BLaER1 treated with 17β-estradiol and CSF1 and Interleukin-3, amounts not matched to agents 10 nM and 100 nM (cell line): ENCODE results near the gene ITGA2.

Experiments used
- H3K27ac ChIP-seq, 11 experiments: shearing (Covaris generic); formaldehyde crosslinking; 2 replicates each; pipeline ENCODE4 v1.8.1; 2022
- H3K27me3 ChIP-seq, 11 experiments: shearing (Covaris generic); formaldehyde crosslinking; 2 replicates each; pipeline ENCODE4 v1.8.1; 2022
- H3K36me3 ChIP-seq, 11 experiments: shearing (Covaris generic); formaldehyde crosslinking; 2 replicates each; pipeline ENCODE4 v1.8.1; 2022
- H3K4me1 ChIP-seq, 10 experiments: shearing (Covaris generic); formaldehyde crosslinking; 2 replicates each; pipeline ENCODE4 v1.8.1; 2022
- H3K4me2 ChIP-seq, 11 experiments: shearing (Covaris generic); formaldehyde crosslinking; 2 replicates each; pipeline ENCODE4 v1.8.1; 2022
- H3K4me3 ChIP-seq, 10 experiments: shearing (Covaris generic); formaldehyde crosslinking; 2 replicates each; pipeline ENCODE4 v1.8.1; 2022
- H3K9ac ChIP-seq, 11 experiments: shearing (Covaris generic); formaldehyde crosslinking; 2 replicates each; pipeline ENCODE4 v1.8.1; 2022
- H3K9me3 ChIP-seq, 11 experiments: shearing (Covaris generic); formaldehyde crosslinking; replicated peaks in 1 of 11; 2 replicates each; pipeline ENCODE4 v1.8.1; 2022
- H4K20me1 ChIP-seq, 11 experiments: shearing (Covaris generic); formaldehyde crosslinking; 2 replicates each; pipeline ENCODE4 v1.8.1; 2022
- Cebpa-rat ChIP-seq, 11 experiments: shearing (Covaris generic); IDR thresholded peaks; 2 replicates each; pipeline ENCODE4 v1.8.1; 2022

ITGA2 gene

DNA sequence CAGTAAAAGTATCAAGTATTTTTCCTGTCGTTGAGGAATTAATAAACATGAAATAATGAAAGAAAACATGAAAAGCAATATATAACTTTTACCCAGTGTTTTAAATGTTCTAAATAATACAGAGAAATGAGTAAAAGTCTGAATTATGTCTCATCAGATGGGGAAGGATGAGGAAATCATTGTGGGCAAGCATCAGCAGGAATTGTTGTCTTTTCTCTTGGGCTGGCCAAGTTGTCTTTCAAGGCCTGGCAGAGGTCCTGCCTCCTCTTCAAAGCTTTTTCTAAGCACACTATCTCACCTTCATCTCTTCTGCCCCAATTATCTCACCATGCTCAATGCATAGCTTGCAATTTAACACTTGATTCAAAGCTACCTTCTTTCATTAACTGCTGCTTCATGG, 78.5 kb downstream of the ITGA2 start:
- H3K9ac ChIP-seq: no peak overlapping the region
- no peak overlapping the region for H3K4me2 ChIP-seq
- H3K36me3 ChIP-seq: peaks cover 0 to 4% (median 0%) of the 10 kb centered on the region in 11 experiments; a peak in 1 of 22 replicates
- no peak for TF ChIP-seq Cebpa-rat (IDR thresholded peaks at IDR 0.05)
- H3K4me1 ChIP-seq: peaks cover 0 to 6% (median 0%) of the 10 kb centered on the region in 10 experiments; a peak in 5 of 20 replicates
- H3K4me3 ChIP-seq: no peak overlapping the region
- H3K9me3 ChIP-seq: no peaks in the 10 kb centered on the region
- no peaks in the 10 kb centered on the region for H3K27me3 ChIP-seq
- H3K27ac ChIP-seq: no peak overlapping the region
- no peaks in the 10 kb centered on the region for H4K20me1 ChIP-seq

DNA sequence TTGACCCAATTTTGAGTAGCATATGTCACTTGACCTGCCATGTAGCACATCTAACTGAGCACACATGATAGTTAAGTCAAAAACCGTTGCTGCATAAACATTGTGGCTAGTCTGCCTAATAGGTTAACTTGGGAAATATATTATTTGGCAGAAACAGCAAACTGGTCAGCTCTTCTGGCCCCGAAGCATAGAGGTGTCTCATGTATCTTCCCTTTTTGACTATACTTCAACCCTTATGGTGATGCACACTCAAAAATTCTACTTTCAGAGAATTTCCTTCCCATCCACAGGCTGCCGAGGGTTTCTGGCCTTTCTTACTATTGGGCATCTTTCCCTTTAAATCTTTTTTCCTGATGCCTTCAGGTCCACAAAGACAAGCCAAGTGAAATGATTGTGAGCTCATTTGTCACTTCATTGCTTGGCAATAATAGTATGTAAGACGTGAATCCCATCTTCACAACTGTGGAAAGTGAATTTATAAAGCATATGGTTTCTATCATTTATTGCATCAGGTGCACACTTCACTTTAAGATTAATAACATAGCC, 79.2 kb downstream of the ITGA2 start:
- H3K9me3 ChIP-seq: no peaks in the 10 kb centered on the region
- no peaks in the 10 kb centered on the region for H4K20me1 ChIP-seq
- H3K27me3 ChIP-seq: no peaks in the 10 kb centered on the region
- no peak overlapping the region for H3K4me2 ChIP-seq
- TF ChIP-seq Cebpa-rat (IDR thresholded peaks at IDR 0.05): no peak
- H3K27ac ChIP-seq: no peak overlapping the region
- no peak overlapping the region for H3K4me3 ChIP-seq
- H3K36me3 ChIP-seq: peaks cover 0 to 4% (median 0%) of the 10 kb centered on the region in 11 experiments; a peak in 2 of 22 replicates
- H3K4me1 ChIP-seq: peaks cover 0 to 4% (median 0%) of the 10 kb centered on the region in 10 experiments; a peak in 5 of 20 replicates
- H3K9ac ChIP-seq: no peak overlapping the region

DNA sequence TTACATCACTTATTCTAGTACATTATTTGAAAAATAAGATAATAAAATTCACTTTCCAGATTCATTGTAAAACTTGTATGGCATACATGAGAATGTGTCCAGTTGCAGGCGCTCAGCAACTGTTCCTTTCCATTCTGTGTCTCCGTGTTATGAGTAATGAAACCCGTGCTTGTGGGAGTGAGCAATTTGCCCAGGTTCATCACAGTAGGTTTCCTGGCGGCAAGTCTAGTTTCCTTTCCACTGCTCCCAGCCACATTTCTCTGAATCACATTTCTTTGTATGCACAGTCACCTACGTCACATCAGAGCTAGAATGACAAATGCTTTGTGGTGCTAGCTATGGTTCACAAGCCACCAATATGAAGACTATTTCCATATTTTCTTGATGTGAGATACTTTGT, 80.5 kb downstream of the ITGA2 start:
- TF ChIP-seq Cebpa-rat (IDR thresholded peaks at IDR 0.05): no peak

GRCh38 chr5:53071298-53071697, 82.1 kb downstream of the ITGA2 start:
- no peak overlapping the region for H3K4me3 ChIP-seq
- no peak overlapping the region for H3K27ac ChIP-seq
- TF ChIP-seq Cebpa-rat (IDR thresholded peaks at IDR 0.05): no peak
- H3K9ac ChIP-seq: no peak overlapping the region
- H3K9me3 ChIP-seq: no peaks in the 10 kb centered on the region
- H3K4me1 ChIP-seq: no peaks in the 10 kb centered on the region
- H4K20me1 ChIP-seq: no peaks in the 10 kb centered on the region
- no peaks in the 10 kb centered on the region for H3K27me3 ChIP-seq
- H3K4me2 ChIP-seq: no peak overlapping the region
- H3K36me3 ChIP-seq: peaks cover 0 to 28% (median 0%) of the 10 kb centered on the region in 11 experiments; a peak in 5 of 22 replicates

More for the DNA sequence above, 80.5 kb downstream of the ITGA2 start:
- Histone ChIP-seq H3K27me3 (no peaks in the 10 kb centered on the region), H4K20me1 (no peaks in the 10 kb centered on the region), H3K4me1 (peaks cover 0 to 3% (median 0%) of the 10 kb centered on the region in 10 experiments; a peak in 1 of 20 replicates), H3K36me3 (peaks cover 0 to 12% (median 0%) of the 10 kb centered on the region in 11 experiments; a peak in 3 of 22 replicates), H3K9ac (no peak overlapping the region), H3K9me3 (no peaks in the 10 kb centered on the region), H3K4me3 (no peak overlapping the region), H3K27ac (no peak overlapping the region), H3K4me2 (no peak overlapping the region)

GRCh38 chr5:53071738-53072137, 82.6 kb downstream of the ITGA2 start:
- no peaks in the 10 kb centered on the region for H3K9me3 ChIP-seq
- H3K27me3 ChIP-seq: no peaks in the 10 kb centered on the region
- no peaks in the 10 kb centered on the region for H4K20me1 ChIP-seq
- no peak overlapping the region for H3K27ac ChIP-seq
- no peak overlapping the region for H3K9ac ChIP-seq
- no peak overlapping the region for H3K4me2 ChIP-seq
- no peak for TF ChIP-seq Cebpa-rat (IDR thresholded peaks at IDR 0.05)
- no peaks in the 10 kb centered on the region for H3K4me1 ChIP-seq
- peaks cover 0 to 28% (median 0%) of the 10 kb centered on the region in 11 experiments; a peak in 5 of 22 replicates for H3K36me3 ChIP-seq
- H3K4me3 ChIP-seq: no peak overlapping the region

- H3K27me3 ChIP-seq: no peaks in the 10 kb centered on the region
- no peak for TF ChIP-seq Cebpa-rat (IDR thresholded peaks at IDR 0.05)
- H3K4me1 ChIP-seq: no peaks in the 10 kb centered on the region
- H3K9me3 ChIP-seq: no peaks in the 10 kb centered on the region
- H3K4me2 ChIP-seq: no peak overlapping the region
- peaks cover 0 to 34% (median 0%) of the 10 kb centered on the region in 11 experiments; a peak in 5 of 22 replicates for H3K36me3 ChIP-seq
- H3K27ac ChIP-seq: no peak overlapping the region
- H3K9ac ChIP-seq: no peak overlapping the region
- H4K20me1 ChIP-seq: no peaks in the 10 kb centered on the region
- H3K4me3 ChIP-seq: no peak overlapping the region
Observed at GRCh38 chr5:53073348-53073747, 84.2 kb downstream of the ITGA2 start.

DNA sequence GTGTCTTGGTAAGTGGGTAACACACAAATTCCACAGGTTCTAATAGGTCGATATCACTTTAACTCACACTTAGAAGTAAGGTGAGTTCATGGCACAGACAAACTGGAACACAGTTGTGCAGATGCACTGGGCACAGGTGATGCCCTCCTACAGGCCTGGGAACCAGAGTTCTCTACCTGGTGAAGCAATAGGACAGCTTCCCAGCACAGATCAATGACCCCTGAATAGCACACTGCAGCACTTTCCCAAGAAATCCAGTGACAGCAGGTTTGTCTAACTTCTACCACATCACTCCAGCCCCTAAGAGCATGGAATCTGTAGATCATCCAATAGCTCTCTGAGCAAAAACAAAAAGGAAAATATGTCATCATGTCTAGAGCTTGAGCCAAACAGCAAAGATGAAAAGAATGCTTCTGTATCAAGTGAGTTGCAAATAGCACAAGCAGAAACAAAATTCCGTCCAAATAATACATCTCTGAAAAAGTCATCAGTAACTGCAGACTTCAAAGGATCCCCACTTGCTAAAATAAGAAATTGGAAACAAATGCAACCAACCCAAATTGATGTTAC, 86.9 kb downstream of the ITGA2 start:
- TF ChIP-seq Cebpa-rat (IDR thresholded peaks at IDR 0.05): no peak
- Histone ChIP-seq H3K36me3 (peaks cover 0 to 38% (median 0%) of the 10 kb centered on the region in 11 experiments; a peak in 5 of 22 replicates), H3K4me1 (no peaks in the 10 kb centered on the region), H3K4me3 (no peak overlapping the region), H4K20me1 (no peaks in the 10 kb centered on the region), H3K27ac (no peak overlapping the region), H3K27me3 (no peaks in the 10 kb centered on the region), H3K9me3 (no peaks in the 10 kb centered on the region), H3K4me2 (no peak overlapping the region), H3K9ac (no peak overlapping the region)

GRCh38 chr5:53080271-53080670, 91.1 kb downstream of the ITGA2 start:
- H3K27me3 ChIP-seq: no peaks in the 10 kb centered on the region
- H3K4me2 ChIP-seq: no peak overlapping the region
- H3K27ac ChIP-seq: no peak overlapping the region
- H3K9ac ChIP-seq: no peak overlapping the region
- peaks cover 0 to 21% (median 0%) of the 10 kb centered on the region in 11 experiments; a peak in 5 of 22 replicates for H3K36me3 ChIP-seq
- H3K9me3 ChIP-seq: no peaks in the 10 kb centered on the region
- no peak overlapping the region for H3K4me3 ChIP-seq
- H4K20me1 ChIP-seq: no peaks in the 10 kb centered on the region
- 0 out of 20 replicates have a peak, but pooled peaks cover 0 to 5% (median 0%) of the 10 kb centered on the region in 10 experiments for H3K4me1 ChIP-seq
- no peak for TF ChIP-seq Cebpa-rat (IDR thresholded peaks at IDR 0.05)

GRCh38 chr5:53083927-53084326, 94.8 kb downstream of the ITGA2 start:
- peaks cover 0 to 11% (median 0%) of the 10 kb centered on the region in 11 experiments; a peak in 3 of 22 replicates for H3K36me3 ChIP-seq
- no peaks in the 10 kb centered on the region for H3K9me3 ChIP-seq
- H4K20me1 ChIP-seq: no peaks in the 10 kb centered on the region
- no peak overlapping the region for H3K27ac ChIP-seq
- no peak overlapping the region for H3K4me3 ChIP-seq
- no peak overlapping the region for H3K4me2 ChIP-seq
- no peak overlapping the region for H3K9ac ChIP-seq
- no peaks in the 10 kb centered on the region for H3K27me3 ChIP-seq
- no peak for TF ChIP-seq Cebpa-rat (IDR thresholded peaks at IDR 0.05)
- peaks cover 0 to 5% (median 0%) of the 10 kb centered on the region in 10 experiments; a peak in 1 of 20 replicates for H3K4me1 ChIP-seq
